WTC11 (cell line): ENCODE results near the gene RAB23. TPM values are rescaled to one million over a fixed set of nuclear protein-coding genes. Genes with fewer than 3 reads are reported as not detected.

Source experiments
- ATAC-seq: fragments of 200-7000 bp; cut with Tn5 transposase; 2 replicates; pipeline ENCODE4 v1.10.0; 2021; ENCODE audit warnings: mild to moderate bottlenecking, moderate library complexity
- CTCF ChIA-PET: fragments of 300-600 bp; sonication (Branson Sonifier 250); formaldehyde crosslinking; loops from one replicate; lab custom pipeline; 2021; ENCODE audit warnings: antibody characterized with exemption; lab: Charles Lee
- POLR2A ChIA-PET: fragments of 350-600 bp; sonication (Branson Sonifier 250); formaldehyde crosslinking; loops from one replicate; lab custom pipeline; 2021; ENCODE audit warnings: antibody characterized with exemption; lab: Charles Lee
- DNase-seq: peaks from one replicate; pipeline ENCODE4 v3.0.0; 2021; ENCODE audit warnings: low spot score
- H3K27ac Mint-ChIP-seq: 2 replicates; pipeline ENCODE4 v1.8.0; 2021; ENCODE audit warnings: mixed read lengths
- H3K27me3 Mint-ChIP-seq: 2 replicates; pipeline ENCODE4 v1.8.0; 2021; ENCODE audit warnings: low read depth, mild to moderate bottlenecking, moderate library complexity, mixed read lengths
- H3K36me3 Mint-ChIP-seq: 2 replicates; pipeline ENCODE4 v1.8.0; 2021; ENCODE audit warnings: mixed read lengths
- H3K4me1 Mint-ChIP-seq: 2 replicates; pipeline ENCODE4 v1.8.0; 2022; ENCODE audit warnings: mixed read lengths
- H3K4me3 Mint-ChIP-seq: 2 replicates; pipeline ENCODE4 v1.8.0; 2021; ENCODE audit warnings: mild to moderate bottlenecking, moderate library complexity, mixed read lengths
- H3K9me3 Mint-ChIP-seq: 2 replicates; pipeline ENCODE4 v1.8.0; 2021; ENCODE audit warnings: mixed read lengths
- AFF4 ChIP-seq: sonication (generic); formaldehyde crosslinking; IDR thresholded peaks from 2 replicates; pipeline ENCODE4 v1.8.1; 2023; ENCODE audit warnings: mild to moderate bottlenecking, missing genetic modification reagents, borderline replicate concordance
- ARID4B ChIP-seq: sonication (generic); formaldehyde crosslinking; IDR thresholded peaks from 2 replicates; pipeline ENCODE4 v1.8.0; 2023; ENCODE audit warnings: missing genetic modification reagents, mild to moderate bottlenecking, borderline replicate concordance
- ATF2 ChIP-seq: sonication (generic); formaldehyde crosslinking; IDR thresholded peaks from 2 replicates; pipeline ENCODE4 v1.8.1; 2022; ENCODE audit warnings: low read depth, missing genetic modification reagents, borderline replicate concordance
- ELF4 ChIP-seq: sonication (generic); formaldehyde crosslinking; IDR thresholded peaks from 2 replicates; pipeline ENCODE4 v1.8.1; 2022; ENCODE audit warnings: low read depth, mild to moderate bottlenecking, moderate library complexity, missing genetic modification reagents
- EMX1 ChIP-seq: fragments of 250-450 bp; sonication (Bioruptor Pico); IDR thresholded peaks from 2 replicates; pipeline ENCODE4 v1.8.0; 2021; ENCODE audit warnings: mild to moderate bottlenecking
- ESRRA ChIP-seq: sonication (generic); formaldehyde crosslinking; IDR thresholded peaks from 2 replicates; pipeline ENCODE4 v1.8.1; 2022; ENCODE audit warnings: mild to moderate bottlenecking, missing genetic modification reagents, borderline replicate concordance
- ETV6 ChIP-seq: sonication (generic); formaldehyde crosslinking; IDR thresholded peaks from 2 replicates; pipeline ENCODE4 v1.8.1; 2022; ENCODE audit warnings: mild to moderate bottlenecking, missing genetic modification reagents
- FOXP1 ChIP-seq: sonication (generic); formaldehyde crosslinking; IDR thresholded peaks from 2 replicates; pipeline ENCODE4 v1.8.0; 2022; ENCODE audit warnings: missing genetic modification reagents, mild to moderate bottlenecking, moderate library complexity, borderline replicate concordance
- GABPB1 ChIP-seq: sonication (generic); formaldehyde crosslinking; IDR thresholded peaks from 2 replicates; pipeline ENCODE4 v1.8.1; 2023; ENCODE audit warnings: mild to moderate bottlenecking, missing genetic modification reagents
- IRF2 ChIP-seq: sonication (generic); formaldehyde crosslinking; IDR thresholded peaks from 2 replicates; pipeline ENCODE4 v1.8.0; 2022; ENCODE audit warnings: low read depth, missing genetic modification reagents, borderline replicate concordance
- NR1H2 ChIP-seq: sonication (generic); formaldehyde crosslinking; IDR thresholded peaks from 2 replicates; pipeline ENCODE4 v1.9.0; 2021; ENCODE audit warnings: mild to moderate bottlenecking, moderate library complexity, missing genetic modification reagents
- OVOL2 ChIP-seq: fragments of 250-450 bp; sonication (Bioruptor Pico); IDR thresholded peaks from 2 replicates; pipeline ENCODE4 v1.9.0; 2021; ENCODE audit warnings: mild to moderate bottlenecking, borderline replicate concordance
- STAT6 ChIP-seq: sonication (generic); formaldehyde crosslinking; conservative IDR thresholded peaks from 2 replicates; pipeline ENCODE4 v1.8.1; 2023; ENCODE audit warnings: mild to moderate bottlenecking, low read depth, missing genetic modification reagents, moderate library complexity
- ZBTB43 ChIP-seq: sonication (generic); formaldehyde crosslinking; IDR thresholded peaks from 2 replicates; pipeline ENCODE4 v1.8.1; 2023; ENCODE audit warnings: mild to moderate bottlenecking, missing genetic modification reagents
- ZNF138 ChIP-seq: sonication (generic); formaldehyde crosslinking; conservative IDR thresholded peaks from 2 replicates; pipeline ENCODE4 v1.8.1; 2022; ENCODE audit warnings: mild to moderate bottlenecking, moderate library complexity, missing genetic modification reagents
- ZNF219 ChIP-seq: sonication (generic); formaldehyde crosslinking; IDR thresholded peaks from 2 replicates; pipeline ENCODE4 v1.8.0; 2023; ENCODE audit warnings: missing genetic modification reagents, mild to moderate bottlenecking, borderline replicate concordance
- ZNF232 ChIP-seq: sonication (generic); formaldehyde crosslinking; IDR thresholded peaks from 2 replicates; pipeline ENCODE4 v1.8.0; 2022; ENCODE audit warnings: mild to moderate bottlenecking, missing genetic modification reagents
- ZSCAN18 ChIP-seq: fragments of 250-450 bp; sonication (Bioruptor Pico); IDR thresholded peaks from 2 replicates; pipeline ENCODE4 v2.1.2; 2022; ENCODE audit warnings: mild to moderate bottlenecking, moderate library complexity
- total RNA-seq: library from RNA; stranded (reverse); gene quantifications from 3 replicates; pipeline ENCODE4 v1.2.3, GENCODE V29; 2021

The RAB23 gene
- total RNA-seq, 1 experiment from 2014 or later: 11.3 TPM

- TF ChIP-seq STAT6 (CRISPR knock-in tag) (no peak), ATF2 (CRISPR knock-in tag) (no peak), ZNF219 (CRISPR knock-in tag) (no peak), AFF4 (CRISPR knock-in tag) (no peak), ETV6 (CRISPR knock-in tag) (no peak), ZSCAN18 (CRISPR knock-in tag) (no peak), EMX1 (CRISPR knock-in tag) (no peak), FOXP1 (CRISPR knock-in tag) (no peak), ZNF232 (CRISPR knock-in tag) (no peak)
- TF ChIP-seq, all 79 proteins: peak for 0
Measured at GRCh38 chr6:57242505-57242904, 20.4 kb upstream of the RAB23 start (continued).

GRCh38 chr6:57226221-57226620 is 4.1 kb upstream of the RAB23 start:
- Mint-ChIP-seq H3K4me1 (peaks cover 21% of the 10 kb centered on the region), H3K4me3 (no peak overlapping the region), H3K27me3 (no peaks in the 10 kb centered on the region), H3K27ac (no peak overlapping the region), H3K36me3 (no peaks in the 10 kb centered on the region), H3K9me3 (no peaks in the 10 kb centered on the region)
- DNase-seq: no peak
- CTCF ChIA-PET: no interaction called here
- no peak for ATAC-seq
- POLR2A ChIA-PET: no interaction called here
- TF ChIP-seq ARID4B (CRISPR knock-in tag) (no peak), ZBTB43 (no peak), ELF4 (CRISPR knock-in tag) (no peak), OVOL2 (CRISPR knock-in tag) (no peak), IRF2 (CRISPR knock-in tag) (no peak), ZNF138 (CRISPR knock-in tag) (no peak), ATF2 (CRISPR knock-in tag) (no peak), ESRRA (CRISPR knock-in tag) (no peak), NR1H2 (CRISPR knock-in tag) (no peak), GABPB1 (CRISPR knock-in tag) (no peak)
